ENCODE data around the gene CAVIN2.

The CAVIN2 gene

GRCh38 chr2:191881982-191882816 lies 35.3 kb upstream of the CAVIN2 start:
- H3K27me3 ChIP-seq (replicated peaks; ENCODE audit: control insufficient read depth, insufficient read depth, low read length) = no peaks in the 10 kb centered on the region; the same call in 1 of the 2 replicates
- no peak for TF ChIP-seq CTCF (IDR thresholded peaks at IDR 0.05; ENCODE audit: insufficient read depth, low read length, poor library complexity, severe bottlenecking)
- no peaks in the 10 kb centered on the region for H3K36me3 ChIP-seq (ENCODE audit: control insufficient read depth, insufficient read depth, low read length)
- DNase-seq (ENCODE audit: extremely low read depth, insufficient read length) = no peak
- no peak overlapping the region for H3K4me3 ChIP-seq (replicated peaks; ENCODE audit: low read depth, low read length)

- no peaks in the 10 kb centered on the region for H3K36me3 ChIP-seq (ENCODE audit: control insufficient read depth, insufficient read depth, low read length)
- DNase-seq (ENCODE audit: extremely low read depth, insufficient read length) = no peak
- H3K4me3 ChIP-seq (replicated peaks; ENCODE audit: low read depth, low read length) = no peak overlapping the region
- no peak for TF ChIP-seq CTCF (IDR thresholded peaks at IDR 0.05; ENCODE audit: insufficient read depth, low read length, poor library complexity, severe bottlenecking)
- H3K27me3 ChIP-seq (replicated peaks; ENCODE audit: control insufficient read depth, insufficient read depth, low read length) = no peaks in the 10 kb centered on the region; the same call in 1 of the 2 replicates
These were observed 31.8 kb upstream of the CAVIN2 start for GRCh38 chr2:191878548-191879279.

- Histone ChIP-seq H3K4me3 (replicated peaks; ENCODE audit: low read depth, low read length) (no peak overlapping the region), H3K36me3 (ENCODE audit: control insufficient read depth, insufficient read depth, low read length) (no peaks in the 10 kb centered on the region), H3K27me3 (replicated peaks; ENCODE audit: control insufficient read depth, insufficient read depth, low read length) (no peaks in the 10 kb centered on the region)
- DNase-seq (ENCODE audit: extremely low read depth, insufficient read length) = no peak
- TF ChIP-seq CTCF (IDR thresholded peaks at IDR 0.05; ENCODE audit: insufficient read depth, low read length, poor library complexity, severe bottlenecking) = no peak
These were observed 31.0 kb upstream of the CAVIN2 start for GRCh38 chr2:191877875-191878274.

GRCh38 chr2:191875859-191876258 lies 29.0 kb upstream of the CAVIN2 start:
- no peak for DNase-seq (ENCODE audit: extremely low read depth, insufficient read length)
- Histone ChIP-seq H3K36me3 (ENCODE audit: control insufficient read depth, insufficient read depth, low read length) (no peaks in the 10 kb centered on the region), H3K4me3 (replicated peaks; ENCODE audit: low read depth, low read length) (no peak overlapping the region), H3K27me3 (replicated peaks; ENCODE audit: control insufficient read depth, insufficient read depth, low read length) (no peaks in the 10 kb centered on the region)
- no peak for TF ChIP-seq CTCF (IDR thresholded peaks at IDR 0.05; ENCODE audit: insufficient read depth, low read length, poor library complexity, severe bottlenecking)

- Histone ChIP-seq H3K4me3 (replicated peaks; ENCODE audit: low read depth, low read length) (no peak overlapping the region), H3K27me3 (replicated peaks; ENCODE audit: control insufficient read depth, insufficient read depth, low read length) (no peaks in the 10 kb centered on the region; the same call in 1 of the 2 replicates), H3K36me3 (ENCODE audit: control insufficient read depth, insufficient read depth, low read length) (no peaks in the 10 kb centered on the region)
- TF ChIP-seq CTCF (IDR thresholded peaks at IDR 0.05; ENCODE audit: insufficient read depth, low read length, poor library complexity, severe bottlenecking) = peak; percentile 5
- DNase-seq (ENCODE audit: extremely low read depth, insufficient read length) = no peak
These were observed 23.9 kb upstream of the CAVIN2 start for GRCh38 chr2:191870744-191871143.
